Gastrocnemius medialis (tissue), 4 donors: Measurements from ENCODE around the gene P2RX2. TPM values are rescaled to one million over a fixed set of nuclear protein-coding genes. Genes with fewer than 3 reads are reported as not detected.
A peak's percentile ranks its signal among the peaks of the same experiment; 100 is the strongest.

Experiments used
- ATAC-seq, 2 donors: fragments of 150-250 bp; one replicate each; pipeline ENCODE4 v1.9.1; 2016
- DNase-seq, 2 donors: peaks; one replicate each; pipeline ENCODE4 v3.0.0-alpha.2; 2019
- H3K27ac ChIP-seq, 4 donors: fragments of 200-600 bp; sonication (generic); 1 replicate in 1 of 4; 2 replicates in 3 of 4; pipeline ENCODE4 v1.5.1; 2016 to 2018; ENCODE audit warnings: mild to moderate bottlenecking in 2 of 4, moderate library complexity in 1 of 4
- H3K27me3 ChIP-seq, 3 donors: fragments of 200-600 bp; sonication (generic) in 2 of 3; 1 replicate in 1 of 3; 2 replicates in 2 of 3; pipeline versions ENCODE4 v1.5.1 to v1.6.0; 2016 to 2019; ENCODE audit warnings: mild to moderate bottlenecking in 1 of 3, moderate library complexity in 1 of 3
- H3K36me3 ChIP-seq, 2 donors: fragments of 200-600 bp; sonication (generic) in 1 of 2; one replicate each; pipeline ENCODE4 v1.5.1; 2017 to 2018
- H3K4me1 ChIP-seq, 2 donors: fragments of 200-600 bp; sonication (generic) in 1 of 2; one replicate each; pipeline ENCODE4 v1.5.1; 2016 to 2017; ENCODE audit warnings: mild to moderate bottlenecking in 2 of 2
- H3K4me3 ChIP-seq, 4 donors: fragments of 200-600 bp; sonication (generic) in 3 of 4; 1 replicate in 1 of 4; 2 replicates in 3 of 4; pipeline ENCODE4 v1.5.1; 2016 to 2019; ENCODE audit warnings: mild to moderate bottlenecking in 2 of 4
- H3K9me3 ChIP-seq, 3 donors: fragments of 200-600 bp; sonication (generic) in 2 of 3; 1 replicate in 1 of 3; 2 replicates in 2 of 3; pipeline ENCODE4 v1.5.1; 2016 to 2019
- POLR2A ChIP-seq, 2 donors: fragments of 450-650 bp; IDR thresholded peaks; one replicate each; pipeline ENCODE4 v1.6.1; 2017; ENCODE audit warnings: antibody characterized with exemption in 2 of 2, mild to moderate bottlenecking in 2 of 2, moderate library complexity in 2 of 2
- in situ Hi-C, 4 donors: fragments of 200-750 bp; cut with MboI; loops; one replicate each; pipeline versions ENCODE4 v1.15.0 to v1.8.0; 2017; ENCODE audit warnings: low sequenced_read_pairs in 4 of 4
- intact Hi-C: fragments of 100-400 bp; cut with DNase I; formaldehyde crosslinking; loops from one replicate; pipeline ENCODE4 v1.15.1; 2023; ENCODE audit warnings: low total_unique reads
- total RNA-seq, 4 donors: library from RNA; depleted of rRNA; stranded (reverse); fragments of >200 nt; gene quantifications; one replicate each; pipeline versions ENCODE4 v1.1.0 to v1.2.3, GENCODE V29; 2016
- TF ChIP-seq, protein P1 (sequence below), 5 experiments: fragments of 450-650 bp in 3 of 5; fragments of 200-600 bp in 2 of 5; sonication (generic) in 2 of 5; IDR thresholded peaks in 4 of 5; conservative IDR thresholded peaks in 1 of 5; 1 replicate in 4 of 5; 2 replicates in 1 of 5; pipeline ENCODE4 v1.5.1; 2016 to 2019; ENCODE audit warnings: antibody characterized with exemption in 5 of 5, mild to moderate bottlenecking in 3 of 5, moderate library complexity in 3 of 5

The P2RX2 gene
- total RNA-seq, 4 donors from 2014 or later: not detected

GRCh38 chr12:132621657-132622435, 3.3 kb downstream of the P2RX2 start:
- no peak for DNase-seq
- Histone ChIP-seq H3K4me1 (peaks cover 0 to 5% of the 10 kb centered on the region in 2 donors), H3K27ac (no peak overlapping the region), H3K27me3 (peaks cover 27 to 34% (median 32%) of the 10 kb centered on the region in 3 donors), H3K36me3 (peaks cover 0 to 13% of the 10 kb centered on the region in 2 donors), H3K9me3 (peaks cover 0 to 10% (median 0%) of the 10 kb centered on the region in 3 donors), H3K4me3 (no peak overlapping the region)
- ATAC-seq: peak in 1 of 2 donors; percentile 13
- intact Hi-C loops (no loop called here), in situ Hi-C loops (loop anchor here in 1 of 4 donors (25.0 kb wide), 1 partner anchor 210 kb away; no protein-coding TSS in a partner anchor)
- TF ChIP-seq, protein P1, sequence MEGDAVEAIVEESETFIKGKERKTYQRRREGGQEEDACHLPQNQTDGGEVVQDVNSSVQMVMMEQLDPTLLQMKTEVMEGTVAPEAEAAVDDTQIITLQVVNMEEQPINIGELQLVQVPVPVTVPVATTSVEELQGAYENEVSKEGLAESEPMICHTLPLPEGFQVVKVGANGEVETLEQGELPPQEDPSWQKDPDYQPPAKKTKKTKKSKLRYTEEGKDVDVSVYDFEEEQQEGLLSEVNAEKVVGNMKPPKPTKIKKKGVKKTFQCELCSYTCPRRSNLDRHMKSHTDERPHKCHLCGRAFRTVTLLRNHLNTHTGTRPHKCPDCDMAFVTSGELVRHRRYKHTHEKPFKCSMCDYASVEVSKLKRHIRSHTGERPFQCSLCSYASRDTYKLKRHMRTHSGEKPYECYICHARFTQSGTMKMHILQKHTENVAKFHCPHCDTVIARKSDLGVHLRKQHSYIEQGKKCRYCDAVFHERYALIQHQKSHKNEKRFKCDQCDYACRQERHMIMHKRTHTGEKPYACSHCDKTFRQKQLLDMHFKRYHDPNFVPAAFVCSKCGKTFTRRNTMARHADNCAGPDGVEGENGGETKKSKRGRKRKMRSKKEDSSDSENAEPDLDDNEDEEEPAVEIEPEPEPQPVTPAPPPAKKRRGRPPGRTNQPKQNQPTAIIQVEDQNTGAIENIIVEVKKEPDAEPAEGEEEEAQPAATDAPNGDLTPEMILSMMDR (IDR thresholded peaks at IDR 0.05 in 4 of 5, conservative IDR thresholded peaks at IDR 0.05 in 1 of 5): no peak
- no peak for TF ChIP-seq POLR2A (IDR thresholded peaks at IDR 0.05)

DNA sequence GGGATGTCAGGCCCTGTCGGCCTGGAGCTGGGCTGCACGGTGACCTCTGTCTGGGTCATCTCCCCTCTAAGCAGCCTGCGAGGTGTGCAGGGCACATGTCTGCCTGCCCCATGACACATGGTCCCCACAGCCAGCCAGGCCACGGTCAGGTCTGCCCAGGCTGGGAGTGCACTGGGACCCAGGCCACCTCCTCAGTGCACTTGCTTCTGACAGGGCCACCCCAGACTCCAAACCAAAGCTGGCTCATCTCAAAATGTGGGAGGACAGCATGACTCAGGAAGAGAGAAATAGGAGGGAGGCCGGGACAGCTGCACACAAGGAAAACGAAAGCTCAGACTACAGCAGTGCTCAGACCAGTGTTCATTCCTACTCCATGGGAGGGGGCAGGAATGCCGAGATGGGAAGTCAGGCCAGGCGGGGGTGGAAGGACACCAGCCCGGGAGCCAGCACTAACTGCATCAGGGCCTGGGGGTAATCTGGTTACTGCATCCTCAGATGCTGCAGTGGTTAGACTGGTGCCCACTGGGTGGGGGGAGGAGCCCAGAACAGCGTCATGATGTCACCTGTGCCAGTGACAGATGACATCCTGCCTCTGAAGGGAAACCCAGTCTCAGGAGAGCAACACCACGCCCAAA, 4.0 kb downstream of the P2RX2 start:
- no peak overlapping the region for H3K4me3 ChIP-seq
- DNase-seq: no peak
- in situ Hi-C loops: loop anchor here in 1 of 4 donors (25.0 kb wide), 1 partner anchor 210 kb away; no protein-coding TSS in a partner anchor

DNA sequence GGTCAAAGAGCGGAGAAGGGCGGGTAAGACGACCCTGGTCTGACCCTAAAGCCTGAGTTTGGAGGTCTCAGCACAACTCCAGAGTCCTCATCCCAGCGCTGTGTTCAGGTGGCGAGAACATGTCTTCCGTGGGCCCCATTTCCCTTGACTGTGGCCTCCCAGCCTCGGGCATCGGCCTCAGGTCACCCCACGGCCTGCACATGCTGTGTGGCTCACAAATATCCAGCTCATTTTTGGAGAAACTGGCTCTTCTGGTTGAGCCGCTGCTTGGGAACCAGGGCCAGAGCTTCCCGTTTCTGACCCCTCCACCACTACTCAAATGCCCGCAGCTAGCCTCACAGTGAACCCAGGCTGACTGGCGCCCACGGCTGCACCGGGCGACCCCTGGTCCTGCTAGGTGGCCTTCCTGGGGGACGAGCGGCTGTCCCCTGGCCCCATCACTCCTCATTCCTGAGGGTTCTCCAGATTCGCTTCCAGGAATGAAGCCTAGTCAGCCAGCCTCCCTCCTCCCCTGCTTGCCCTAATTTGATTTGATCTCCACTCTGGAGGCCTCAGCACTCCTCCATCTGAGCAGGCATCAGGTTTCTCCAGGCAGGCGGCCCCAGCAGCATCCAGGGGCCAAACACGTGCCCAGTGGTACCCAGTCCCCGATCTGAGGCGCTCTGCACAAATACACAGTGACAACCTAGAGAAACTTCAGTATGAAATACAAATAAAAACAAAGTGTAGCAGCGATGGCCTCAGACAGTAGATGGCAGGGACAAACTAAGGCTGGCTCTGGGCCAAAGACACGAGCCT, 4.7 kb downstream of the P2RX2 start:
- in situ Hi-C loops (loop anchor here in 1 of 4 donors (25.0 kb wide), 1 partner anchor 211 kb away; no protein-coding TSS in a partner anchor), intact Hi-C loops (no loop called here)
- no peak overlapping the region for H3K4me3 ChIP-seq
- DNase-seq: no peak
- H3K36me3 ChIP-seq: peaks cover 0 to 13% of the 10 kb centered on the region in 2 donors
- no peak for TF ChIP-seq POLR2A (IDR thresholded peaks at IDR 0.05)
- TF ChIP-seq, protein P1 (IDR thresholded peaks at IDR 0.05 in 4 of 5, conservative IDR thresholded peaks at IDR 0.05 in 1 of 5): no peak
- no peaks in the 10 kb centered on the region for H3K9me3 ChIP-seq
- H3K4me1 ChIP-seq: peaks cover 0 to 5% of the 10 kb centered on the region in 2 donors
- no peak overlapping the region for H3K27ac ChIP-seq
- peaks cover 13 to 20% (median 18%) of the 10 kb centered on the region in 3 donors for H3K27me3 ChIP-seq
- ATAC-seq: no peak

More for the DNA sequence above, 4.0 kb downstream of the P2RX2 start:
- Histone ChIP-seq H3K4me1 (peaks cover 0 to 5% of the 10 kb centered on the region in 2 donors), H3K27ac (no peak overlapping the region), H3K36me3 (peaks cover 0 to 13% of the 10 kb centered on the region in 2 donors), H3K27me3 (peaks cover 20 to 27% (median 25%) of the 10 kb centered on the region in 3 donors), H3K9me3 (peaks cover 0 to 2% (median 0%) of the 10 kb centered on the region in 3 donors)
- TF ChIP-seq POLR2A (IDR thresholded peaks at IDR 0.05): no peak
- TF ChIP-seq, protein P1 (IDR thresholded peaks at IDR 0.05 in 4 of 5, conservative IDR thresholded peaks at IDR 0.05 in 1 of 5): no peak
- intact Hi-C loops: no loop called here
- peak in 1 of 2 donors; percentile 35 for ATAC-seq

GRCh38 chr12:132624186-132624855, 5.7 kb downstream of the P2RX2 start:
- in situ Hi-C loops: loop anchor here in 1 of 4 donors (25.0 kb wide), 1 partner anchor 212 kb away; no protein-coding TSS in a partner anchor
- Histone ChIP-seq H3K27ac (no peak overlapping the region), H3K4me1 (peaks cover 0 to 5% of the 10 kb centered on the region in 2 donors), H3K27me3 (peaks cover 11 to 17% (median 14%) of the 10 kb centered on the region in 3 donors), H3K36me3 (peaks cover 0 to 13% of the 10 kb centered on the region in 2 donors), H3K9me3 (no peaks in the 10 kb centered on the region), H3K4me3 (no peak overlapping the region)
- TF ChIP-seq, protein P1 (IDR thresholded peaks at IDR 0.05 in 4 of 5, conservative IDR thresholded peaks at IDR 0.05 in 1 of 5): no peak
- no peak for TF ChIP-seq POLR2A (IDR thresholded peaks at IDR 0.05)
- no peak for ATAC-seq
- intact Hi-C loops: no loop called here
- DNase-seq: no peak
